Left lung (tissue), 10 donors: Measurements from ENCODE around the gene RTN4RL2. TPM values are rescaled to one million over a fixed set of nuclear protein-coding genes. Genes with fewer than 3 reads are reported as not detected.

Experiments
- ATAC-seq: fragments of 200-7000 bp; cut with Tn5 transposase; one replicate; pipeline ENCODE4 v1.9.1; 2020; ENCODE audit warnings: moderate library complexity
- DNase-seq, 4 donors: peaks; one replicate each; pipeline ENCODE4 v3.0.0-alpha.2; 2013 to 2020
- H3K27ac ChIP-seq, 2 donors: fragments of 200-600 bp; sonication (generic) in 1 of 2; one replicate each; pipeline versions ENCODE4 v1.5.0 to v1.8.0; 2020 to 2021
- H3K27me3 ChIP-seq, 2 donors: fragments of 200-600 bp; sonication (generic) in 1 of 2; one replicate each; pipeline versions ENCODE4 v1.5.0 to v1.8.0; 2020 to 2021
- H3K36me3 ChIP-seq, 2 donors: fragments of 200-600 bp; sonication (generic) in 1 of 2; one replicate each; pipeline versions ENCODE4 v1.5.0 to v1.8.0; 2020 to 2021
- H3K4me1 ChIP-seq, 2 donors: fragments of 200-600 bp; one replicate each; pipeline ENCODE4 v1.8.0; 2021
- H3K4me3 ChIP-seq, 2 donors: fragments of 200-600 bp; sonication (generic) in 1 of 2; one replicate each; pipeline versions ENCODE4 v1.5.0 to v1.8.0; 2020 to 2021; ENCODE audit warnings: mild to moderate bottlenecking in 1 of 2
- H3K9me3 ChIP-seq, 2 donors: fragments of 200-600 bp; sonication (generic) in 1 of 2; one replicate each; pipeline versions ENCODE4 v1.5.0 to v1.8.0; 2020 to 2021
- intact Hi-C, 2 donors: fragments of 100-400 bp; cut with DNase I; formaldehyde crosslinking; loops; one replicate each; pipeline versions ENCODE4 v1.11.2 to v1.14.2; 2022
- polyA plus RNA-seq, 6 donors: library from polyadenylated mRNA; unstranded; fragments of 120-200 nt; gene quantifications; one replicate each; pipeline ENCODE4 v1.2.1, GENCODE V29; 2013; ENCODE audit not compliant: insufficient read length in 6 of 6
- total RNA-seq, 2 donors: library from RNA; stranded (reverse); fragmentation: NEBNext Ultra II Directional; extraction: Animal tissue kit (Norgen Biotek cat#: 25700); gene quantifications; one replicate each; pipeline ENCODE4 v1.2.1, GENCODE V29; 2021
- TF ChIP-seq, protein P1 (sequence below), 2 donors: fragments of 200-600 bp; sonication (generic) in 1 of 2; IDR thresholded peaks; one replicate each; pipeline versions ENCODE4 v1.5.0 to v1.8.0; 2021; ENCODE audit warnings: antibody characterized with exemption in 2 of 2
- donor health status: DM: no; HTN: yes; CAD: no.
- donor health status: DM: no; HTN: no; CAD: no.

Gene RTN4RL2
- total and polyA plus RNA-seq, 8 donors: 0.87 to 4.8 (median 2.5) TPM

DNA sequence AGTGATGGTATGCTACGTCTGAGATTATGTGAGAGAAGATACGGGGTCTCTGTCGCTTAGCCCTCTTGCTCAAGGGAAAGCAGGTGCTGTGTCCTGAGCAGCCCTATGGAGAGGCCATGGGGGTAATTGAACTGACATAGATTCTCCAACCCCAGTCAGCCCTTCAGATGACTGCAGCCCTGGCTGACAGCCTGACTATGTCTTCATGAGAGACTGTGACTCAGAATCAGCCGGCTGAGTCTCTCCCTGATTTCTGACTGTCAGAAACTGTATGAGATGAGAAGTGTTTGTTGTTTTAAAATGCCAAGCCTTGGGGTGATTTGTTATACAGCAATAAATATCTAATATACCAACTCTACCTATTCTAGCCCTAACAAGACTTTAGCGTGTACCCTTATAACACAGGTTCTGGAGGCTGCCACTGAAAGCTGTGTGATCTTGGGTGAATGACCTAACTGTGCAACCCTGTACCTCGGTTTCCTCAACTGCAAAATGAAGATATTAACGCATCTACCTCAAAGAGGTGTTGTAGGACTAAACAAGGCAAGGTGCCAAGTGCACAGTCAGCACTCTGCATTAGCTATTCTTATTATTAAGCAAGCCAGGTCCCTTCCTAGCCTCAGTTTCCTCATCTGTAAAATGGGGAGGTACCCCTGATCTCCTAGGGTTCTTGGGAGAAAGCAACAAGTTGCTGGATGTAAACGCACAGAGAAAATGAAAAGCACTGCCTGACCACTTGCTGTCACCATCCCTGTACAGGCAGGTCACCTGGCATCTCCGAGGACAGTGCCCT, 30.3 kb downstream of the RTN4RL2 start:
- no peak for DNase-seq
- H3K4me1 ChIP-seq: peaks cover 0 to 16% of the 10 kb centered on the region in 2 donors
- intact Hi-C loops: loop anchor here in 1 of 2 donors (5.0 kb wide), 1 partner anchor 37 kb away; no protein-coding TSS in a partner anchor
- H3K27me3 ChIP-seq: no peaks in the 10 kb centered on the region
- H3K4me3 ChIP-seq: no peak overlapping the region
- H3K9me3 ChIP-seq: no peaks in the 10 kb centered on the region
- peaks cover 0 to 63% of the 10 kb centered on the region in 2 donors for H3K36me3 ChIP-seq
- TF ChIP-seq, protein P1, sequence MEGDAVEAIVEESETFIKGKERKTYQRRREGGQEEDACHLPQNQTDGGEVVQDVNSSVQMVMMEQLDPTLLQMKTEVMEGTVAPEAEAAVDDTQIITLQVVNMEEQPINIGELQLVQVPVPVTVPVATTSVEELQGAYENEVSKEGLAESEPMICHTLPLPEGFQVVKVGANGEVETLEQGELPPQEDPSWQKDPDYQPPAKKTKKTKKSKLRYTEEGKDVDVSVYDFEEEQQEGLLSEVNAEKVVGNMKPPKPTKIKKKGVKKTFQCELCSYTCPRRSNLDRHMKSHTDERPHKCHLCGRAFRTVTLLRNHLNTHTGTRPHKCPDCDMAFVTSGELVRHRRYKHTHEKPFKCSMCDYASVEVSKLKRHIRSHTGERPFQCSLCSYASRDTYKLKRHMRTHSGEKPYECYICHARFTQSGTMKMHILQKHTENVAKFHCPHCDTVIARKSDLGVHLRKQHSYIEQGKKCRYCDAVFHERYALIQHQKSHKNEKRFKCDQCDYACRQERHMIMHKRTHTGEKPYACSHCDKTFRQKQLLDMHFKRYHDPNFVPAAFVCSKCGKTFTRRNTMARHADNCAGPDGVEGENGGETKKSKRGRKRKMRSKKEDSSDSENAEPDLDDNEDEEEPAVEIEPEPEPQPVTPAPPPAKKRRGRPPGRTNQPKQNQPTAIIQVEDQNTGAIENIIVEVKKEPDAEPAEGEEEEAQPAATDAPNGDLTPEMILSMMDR (IDR thresholded peaks at IDR 0.05): no peak
- no peak overlapping the region for H3K27ac ChIP-seq
- ATAC-seq: no peak

DNA sequence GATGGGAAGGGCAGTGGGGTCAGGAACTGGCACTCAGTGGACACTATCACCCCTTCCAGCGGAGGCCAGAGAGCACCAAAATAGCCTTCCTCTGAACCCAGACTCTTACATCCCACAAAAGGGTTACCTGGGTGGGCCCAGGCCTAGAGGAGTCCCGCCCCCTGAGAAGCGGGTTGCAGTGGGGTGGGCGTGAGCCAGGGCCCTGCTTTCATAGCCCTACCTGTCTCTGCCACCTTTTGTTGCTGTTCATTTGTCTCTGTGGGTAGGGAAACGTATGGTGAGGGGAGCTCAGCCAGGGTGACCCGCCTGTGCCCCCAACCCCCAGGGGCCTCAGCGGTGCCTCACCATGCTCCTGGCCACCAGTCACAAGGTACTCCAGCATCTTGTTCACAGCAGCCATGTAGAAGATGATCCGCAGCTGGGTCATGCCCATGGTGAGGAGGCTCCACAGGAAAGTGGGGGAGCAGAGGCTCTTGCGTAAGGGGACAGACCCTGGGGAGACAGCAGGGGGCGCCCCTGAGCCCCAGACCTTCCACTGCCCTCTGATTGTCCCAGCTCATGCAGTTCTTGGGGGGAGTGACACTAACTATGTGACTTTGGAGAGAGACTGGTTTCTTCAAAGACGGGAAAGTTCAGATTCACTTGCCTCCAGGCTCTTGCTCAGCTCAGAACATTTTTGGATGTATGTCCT, 31.2 kb downstream of the RTN4RL2 start:
- ATAC-seq (peak; percentile 62), DNase-seq (no peak)
- Histone ChIP-seq H3K4me3 (no peak overlapping the region), H3K36me3 (peaks cover 0 to 58% of the 10 kb centered on the region in 2 donors), H3K4me1 (peaks cover 0 to 10% of the 10 kb centered on the region in 2 donors), H3K27me3 (no peaks in the 10 kb centered on the region), H3K27ac (no peak overlapping the region), H3K9me3 (no peaks in the 10 kb centered on the region)
- intact Hi-C loops: loop anchor here in 1 of 2 donors (5.0 kb wide), 1 partner anchor 36 kb away; no protein-coding TSS in a partner anchor
- TF ChIP-seq, protein P1 (IDR thresholded peaks at IDR 0.05): peak in 1 of 2 donors; percentile 66

DNA sequence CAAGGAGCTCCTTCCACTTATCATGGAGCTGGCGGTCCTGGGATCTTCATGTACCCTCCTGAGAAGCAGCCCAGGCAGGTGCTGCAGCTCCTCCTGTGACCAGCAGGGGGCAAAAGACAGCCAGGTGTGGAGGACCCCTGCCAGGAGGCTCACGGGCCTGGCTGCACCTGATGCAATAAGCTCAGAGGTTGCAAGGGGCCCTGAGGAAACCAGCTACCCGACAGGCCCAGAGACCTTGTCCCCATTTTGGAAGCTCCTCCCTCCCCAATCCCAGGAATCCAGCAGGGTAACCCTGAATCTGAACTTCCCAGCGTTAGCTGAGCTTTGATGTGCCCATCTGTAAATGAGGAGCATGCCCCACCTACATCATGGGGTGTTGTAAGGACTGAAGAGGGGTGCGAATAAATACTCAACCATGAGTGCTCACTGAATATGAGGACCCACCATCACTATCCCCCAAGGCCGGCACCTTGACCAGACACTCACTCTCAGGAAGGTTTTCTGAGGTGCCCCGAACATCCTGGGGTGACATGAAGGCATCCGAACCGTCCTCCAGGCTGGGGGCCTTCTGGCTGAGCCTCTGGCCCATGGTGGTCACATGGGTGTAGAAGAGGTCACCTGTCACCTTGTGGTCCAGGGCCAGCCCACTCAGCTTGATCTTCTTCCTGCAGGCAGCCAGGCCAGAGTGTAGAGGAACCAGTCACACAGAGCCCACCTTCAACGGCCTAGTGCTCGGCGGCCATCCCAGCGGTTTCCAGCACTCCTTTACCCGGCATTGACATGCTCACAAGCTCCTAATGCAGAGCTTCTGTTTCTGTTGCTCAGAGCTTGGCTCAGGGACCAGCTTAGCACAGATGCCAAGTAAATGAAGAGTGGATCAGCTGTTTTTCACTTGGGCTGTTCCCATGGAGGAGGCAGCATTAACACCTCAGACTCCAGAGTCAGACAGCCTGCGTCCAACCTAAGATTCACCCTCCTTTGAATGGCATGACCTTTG, 33.5 kb downstream of the RTN4RL2 start:
- ATAC-seq (peak; percentile 90), DNase-seq (peak in 3 of 4 donors; percentile 55 to 89 (median 60))
- no peaks in the 10 kb centered on the region for H3K9me3 ChIP-seq
- peaks cover 1 to 13% of the 10 kb centered on the region in 2 donors for H3K4me1 ChIP-seq
- TF ChIP-seq, protein P1 (IDR thresholded peaks at IDR 0.05): peak; percentile 89 to 91
- H3K27ac ChIP-seq: no peak overlapping the region
- no peaks in the 10 kb centered on the region for H3K27me3 ChIP-seq
- no peak overlapping the region for H3K4me3 ChIP-seq
- H3K36me3 ChIP-seq: peaks cover 0 to 36% of the 10 kb centered on the region in 2 donors
- intact Hi-C loops: loop anchor here in 1 of 2 donors (5.0 kb wide), 1 partner anchor 33 kb away; no protein-coding TSS in a partner anchor

DNA sequence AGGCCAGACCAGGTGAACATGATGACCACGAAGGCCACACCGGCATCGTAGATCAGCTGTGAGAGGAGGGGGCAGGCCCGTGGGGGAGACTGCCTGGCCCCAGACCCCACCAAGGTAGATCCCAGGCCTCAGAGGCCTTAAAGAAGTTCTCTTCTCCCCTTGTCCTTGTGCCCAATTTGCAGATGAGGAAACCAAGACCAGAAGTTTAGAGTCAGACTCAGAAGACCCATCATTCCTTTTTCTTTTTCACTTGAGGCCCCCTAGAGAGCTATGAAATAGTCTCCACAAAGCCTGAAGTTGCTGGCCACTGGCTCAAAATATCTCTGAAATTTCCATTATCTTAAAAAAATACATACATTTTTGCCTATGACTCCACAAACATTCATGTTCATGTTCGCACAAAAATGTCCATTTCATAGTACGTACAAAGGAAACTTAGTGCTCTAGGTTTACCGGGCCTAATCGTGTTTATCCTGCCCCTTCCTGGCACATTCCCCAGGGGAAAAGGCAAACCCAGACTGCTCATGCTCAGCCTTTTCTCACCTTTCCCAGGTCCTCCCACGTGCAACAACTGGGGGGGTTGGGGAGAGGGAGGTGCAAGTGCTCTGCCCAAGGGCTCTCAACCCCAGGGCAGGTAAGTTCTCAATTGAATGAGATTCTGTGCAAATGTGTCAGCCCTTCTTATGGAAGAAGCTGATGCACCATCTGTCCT, 35.9 kb downstream of the RTN4RL2 start:
- peaks cover 0 to 13% of the 10 kb centered on the region in 2 donors for H3K36me3 ChIP-seq
- H3K27me3 ChIP-seq: no peaks in the 10 kb centered on the region
- no peaks in the 10 kb centered on the region for H3K9me3 ChIP-seq
- TF ChIP-seq, protein P1 (IDR thresholded peaks at IDR 0.05): no peak
- DNase-seq (no peak), ATAC-seq (no peak)
- no peak overlapping the region for H3K27ac ChIP-seq
- H3K4me3 ChIP-seq: no peak overlapping the region
- intact Hi-C loops: no loop called here
- H3K4me1 ChIP-seq: peaks cover 11 to 34% of the 10 kb centered on the region in 2 donors
